ENCODE results near the gene ST7L.

- TF ChIP-seq CTCF (IDR thresholded peaks at IDR 0.05; ENCODE audit: insufficient read depth, low read depth, low read length) (no peak), EZH2 (IDR thresholded peaks at IDR 0.05; ENCODE audit: insufficient read depth, low read length) (no peak)
These were observed 116.1 kb downstream of the ST7L start for GRCh38 chr1:112502826-112503225.

All from astrocyte (in vitro differentiated cells and primary cell).